ENCODE data around the gene CEP72. TPM values are rescaled to one million over a fixed set of nuclear protein-coding genes. Genes with fewer than 3 reads are reported as not detected.

Gene CEP72
- total and polyA plus RNA-seq, 10 of the 15 experiments (the other 5 are each of a cell fraction or from before 2014, with no cell fraction given), result 0.35 to 13.5 (median 8.3) TPM

DNA sequence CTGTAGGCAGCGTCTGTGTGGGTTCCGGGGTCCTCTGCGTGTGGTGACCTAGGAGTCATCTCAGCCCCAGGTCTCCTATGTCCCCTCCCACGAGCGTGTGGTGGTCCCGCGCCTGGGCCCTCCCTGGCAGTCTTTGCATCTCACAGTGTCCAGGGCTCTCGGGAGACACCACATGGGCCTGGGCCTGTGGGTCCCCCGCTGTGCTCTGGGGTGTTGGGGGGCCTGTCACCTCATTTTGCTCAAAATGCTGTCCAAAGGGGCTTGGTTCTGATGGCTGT is 27.1 kb downstream of the CEP72 start:
- DNase-seq (ENCODE audit: low read depth, low spot score), result no peak
- in situ Hi-C loops (cut with MboI) (no loop called here), intact Hi-C loops (cut with micrococcal nuclease; ENCODE audit: unreplicated experiment) (no loop called here)
- CTCF ChIA-PET, result no interaction called here
- POLR2A ChIA-PET, result no interaction called here
- no TSS peak for BruUV-seq (replicated peaks)
- Histone ChIP-seq H2AFZ (ENCODE audit: control insufficient read depth, low read depth, low read length) (no peak overlapping the region), H3K36me3 (ENCODE audit: control insufficient read depth in 2 of 2, insufficient read depth in 2 of 2, low read length in 1 of 2) (peaks cover 11 to 39% of the 10 kb centered on the region in 2 experiments; a peak in 3 of 4 replicates), H3K9me3 (replicated peaks; ENCODE audit: control insufficient read depth, insufficient read depth, low read length) (no peaks in the 10 kb centered on the region; the same call in 2 of the 3 replicates), H3K4me2 (ENCODE audit: control insufficient read depth, insufficient read depth) (no peak overlapping the region), H3K9ac (ENCODE audit: control insufficient read depth, insufficient read depth, low read length) (no peak overlapping the region), H3K79me2 (ENCODE audit: control insufficient read depth, insufficient read depth, low read length) (no peaks in the 10 kb centered on the region), H3K4me1 (ENCODE audit: control insufficient read depth, insufficient read depth, low read length) (peaks cover 5% of the 10 kb centered on the region; the same call in 1 of the 2 replicates), H3K27ac (ENCODE audit: control insufficient read depth, insufficient read depth) (no peak overlapping the region), H3K4me3 (no peak overlapping the region), H3K27me3 (replicated peaks in 1 of 2; ENCODE audit: control insufficient read depth in 2 of 2, insufficient read depth in 2 of 2, low read length in 1 of 2) (no peaks in the 10 kb centered on the region), H4K20me1 (ENCODE audit: control insufficient read depth, insufficient read depth) (no peaks in the 10 kb centered on the region)
- ATAC-seq, result no peak
- FAIRE-seq, result no peak
- TF ChIP-seq SUPT20H (IDR thresholded peaks at IDR 0.05; ENCODE audit: borderline replicate concordance, control insufficient read depth, low read depth, low read length) (no peak), CHD4 (IDR thresholded peaks at IDR 0.05) (no peak), IRF4 (IDR thresholded peaks at IDR 0.05; ENCODE audit: low read depth, low read length) (no peak), ZBED1 (IDR thresholded peaks at IDR 0.05; ENCODE audit: borderline replicate concordance) (no peak), ESRRA (IDR thresholded peaks at IDR 0.05; ENCODE audit: low read length) (no peak), CEBPB (IDR thresholded peaks at IDR 0.05; ENCODE audit: borderline replicate concordance in 1 of 2, low read depth in 2 of 2, low read length in 2 of 2) (no peak), PML (IDR thresholded peaks at IDR 0.05; ENCODE audit: low read length) (no peak), HDGF (IDR thresholded peaks at IDR 0.05) (no peak), BHLHE40 (IDR thresholded peaks at IDR 0.05; ENCODE audit: borderline replicate concordance in 1 of 2, low read depth in 2 of 2, low read length in 1 of 2) (no peak), IKZF1 (conservative IDR thresholded peaks at IDR 0.05) (no peak), SPI1 (IDR thresholded peaks at IDR 0.05; ENCODE audit: borderline replicate concordance, insufficient read depth, low read depth, low read length) (no peak), SRF (IDR thresholded peaks at IDR 0.05; ENCODE audit: low read depth in 2 of 2, low read length in 2 of 2) (no peak), NFYA (IDR thresholded peaks at IDR 0.05; ENCODE audit: borderline replicate concordance, low read depth, low read length) (no peak), MTA2 (IDR thresholded peaks at IDR 0.05; ENCODE audit: low read depth) (no peak), EED (IDR thresholded peaks at IDR 0.05; ENCODE audit: low read depth) (no peak)
- TF ChIP-seq, protein P1, sequence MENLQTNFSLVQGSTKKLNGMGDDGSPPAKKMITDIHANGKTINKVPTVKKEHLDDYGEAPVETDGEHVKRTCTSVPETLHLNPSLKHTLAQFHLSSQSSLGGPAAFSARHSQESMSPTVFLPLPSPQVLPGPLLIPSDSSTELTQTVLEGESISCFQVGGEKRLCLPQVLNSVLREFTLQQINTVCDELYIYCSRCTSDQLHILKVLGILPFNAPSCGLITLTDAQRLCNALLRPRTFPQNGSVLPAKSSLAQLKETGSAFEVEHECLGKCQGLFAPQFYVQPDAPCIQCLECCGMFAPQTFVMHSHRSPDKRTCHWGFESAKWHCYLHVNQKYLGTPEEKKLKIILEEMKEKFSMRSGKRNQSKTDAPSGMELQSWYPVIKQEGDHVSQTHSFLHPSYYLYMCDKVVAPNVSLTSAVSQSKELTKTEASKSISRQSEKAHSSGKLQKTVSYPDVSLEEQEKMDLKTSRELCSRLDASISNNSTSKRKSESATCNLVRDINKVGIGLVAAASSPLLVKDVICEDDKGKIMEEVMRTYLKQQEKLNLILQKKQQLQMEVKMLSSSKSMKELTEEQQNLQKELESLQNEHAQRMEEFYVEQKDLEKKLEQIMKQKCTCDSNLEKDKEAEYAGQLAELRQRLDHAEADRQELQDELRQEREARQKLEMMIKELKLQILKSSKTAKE (IDR thresholded peaks at IDR 0.05; ENCODE audit: low read depth, poor library complexity, severe bottlenecking), result no peak
- SMC1A ChIA-PET (ENCODE audit: uncharacterized antibody, unreplicated experiment), result no interaction called here
- RAD21 ChIA-PET (ENCODE audit: unreplicated experiment), result no interaction called here
- 97% methylated on average over 9 of the region's 9 CpGs for WGBS (ENCODE audit: insufficient coverage, insufficient replicate concordance, low lambda C conversion rate, missing lambda C conversion rate)

Data from GM12878 (cell line).